A204.1 (cell line): ENCODE data around the gene MZT1.
"Not testable (repeated sequence)": the region's sequence is repeated elsewhere in the genome, so short reads cannot be mapped to it uniquely, and the experiment has no call there.

Experiments used
- FAIRE-seq: peaks from 2 replicates; lab custom pipeline; 2012; peaks lifted over from hg19 to GRCh38; lab: Jason Lieb, UNC

Gene MZT1

GRCh38 chr13:72727417-72728289, at the start of gene MZT1, which contains the start of gene BORA:
Gene MZT1 (minus strand): TSS chr13:72727629. CDS start chr13:72727602, 27 bp downstream.
Gene BORA (plus strand): TSS chr13:72727923. CDS start chr13:72728941, 1,018 bp downstream.
- peak; percentile 97 for FAIRE-seq

- FAIRE-seq, result no peak
Measured at GRCh38 chr13:72774019-72774418, 46.6 kb upstream of the MZT1 start.

- FAIRE-seq, result no peak
Measured at GRCh38 chr13:72763411-72763810, 36.0 kb upstream of the MZT1 start.

GRCh38 chr13:72760189-72760588, 32.8 kb upstream of the MZT1 start:
- no peak for FAIRE-seq

GRCh38 chr13:72757792-72758535, 30.5 kb upstream of the MZT1 start:
- no peak for FAIRE-seq

- no peak for FAIRE-seq
Measured at GRCh38 chr13:72754111-72754510, 26.7 kb upstream of the MZT1 start.

- FAIRE-seq, result no peak
Measured at GRCh38 chr13:72751220-72751619, 23.8 kb upstream of the MZT1 start.

- no peak for FAIRE-seq
Measured at GRCh38 chr13:72745260-72745659, 17.8 kb upstream of the MZT1 start.

- no peak for FAIRE-seq
Measured at GRCh38 chr13:72740015-72740414, 12.6 kb upstream of the MZT1 start.

- no peak for FAIRE-seq
Measured at GRCh38 chr13:72737033-72737432, 9.6 kb upstream of the MZT1 start.

GRCh38 chr13:72728290-72728605, 819 bp upstream of the MZT1 start:
- FAIRE-seq, result no peak

- FAIRE-seq, result no peak
Measured at GRCh38 chr13:72726726-72727416, 558 bp downstream of the MZT1 start.

- FAIRE-seq, result not testable (repeated sequence)
Measured at GRCh38 chr13:72726185-72726584, 1.2 kb downstream of the MZT1 start.

GRCh38 chr13:72716776-72717175, 10.7 kb downstream of the MZT1 start:
- FAIRE-seq, result no peak

- FAIRE-seq, result no peak
Measured at GRCh38 chr13:72700509-72700908, 26.9 kb downstream of the MZT1 start.

- no peak for FAIRE-seq
Measured at GRCh38 chr13:72698164-72698563, 29.3 kb downstream of the MZT1 start.

GRCh38 chr13:72696579-72696978, 30.9 kb downstream of the MZT1 start:
- peak; percentile 95 for FAIRE-seq

- FAIRE-seq, result no peak
Measured at GRCh38 chr13:72694314-72694713, 33.1 kb downstream of the MZT1 start.

GRCh38 chr13:72693832-72694231, 33.6 kb downstream of the MZT1 start:
- no peak for FAIRE-seq

- no peak for FAIRE-seq
Measured at GRCh38 chr13:72692884-72693514, 34.4 kb downstream of the MZT1 start.

GRCh38 chr13:72689181-72689696, 38.2 kb downstream of the MZT1 start:
- no peak for FAIRE-seq

GRCh38 chr13:72686766-72687165, 40.7 kb downstream of the MZT1 start:
- FAIRE-seq, result no peak
